CD4-positive, alpha-beta T cell treated with Interleukin-17A for 4 hours (primary cell): ENCODE results near the gene ACLY.

Experiments used
- DNase-seq: peaks from one replicate; pipeline ENCODE4 v3.0.0-alpha.2; 2020; ENCODE audit warnings: mixed read lengths

Gene ACLY

DNA sequence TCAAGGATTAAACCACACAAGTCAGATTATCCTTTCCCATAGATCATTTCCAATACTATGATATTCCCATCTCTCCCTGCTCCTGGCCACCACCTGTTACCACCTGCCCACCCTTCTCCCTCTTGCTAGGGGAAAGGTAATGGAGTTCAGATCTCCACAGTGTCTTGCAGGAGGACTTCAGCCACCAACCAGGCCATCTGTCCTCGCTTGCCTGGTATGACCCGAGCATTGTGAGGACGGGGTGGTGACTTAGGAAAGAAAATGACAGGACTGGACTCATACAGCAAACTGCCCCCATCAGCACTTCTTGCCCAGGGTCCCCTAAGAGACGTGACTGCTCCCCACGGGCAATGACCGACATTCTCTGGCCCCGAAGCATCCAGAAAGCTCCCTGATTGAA is 95.2 kb downstream of the ACLY start:
- no peak for DNase-seq

DNA sequence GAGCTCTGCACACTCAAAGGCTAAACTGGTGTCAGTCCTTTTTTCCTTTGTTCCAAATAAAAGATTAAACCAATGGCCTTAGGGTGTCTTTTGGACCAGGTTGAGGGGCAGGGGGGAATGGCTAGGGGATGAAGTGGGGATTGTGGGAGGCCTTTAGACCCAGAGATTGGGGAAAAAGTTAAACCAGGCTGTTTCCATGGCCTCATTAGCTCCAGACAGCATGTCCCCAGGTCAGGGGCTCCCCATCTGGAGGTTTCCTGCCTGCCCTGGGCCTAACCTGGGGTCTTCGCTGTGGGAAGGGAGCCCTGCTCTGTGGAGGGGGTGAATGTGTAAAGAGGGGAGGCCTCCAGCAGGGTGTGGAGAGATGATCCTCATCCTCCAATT is 95.6 kb downstream of the ACLY start:
- DNase-seq: no peak

DNA sequence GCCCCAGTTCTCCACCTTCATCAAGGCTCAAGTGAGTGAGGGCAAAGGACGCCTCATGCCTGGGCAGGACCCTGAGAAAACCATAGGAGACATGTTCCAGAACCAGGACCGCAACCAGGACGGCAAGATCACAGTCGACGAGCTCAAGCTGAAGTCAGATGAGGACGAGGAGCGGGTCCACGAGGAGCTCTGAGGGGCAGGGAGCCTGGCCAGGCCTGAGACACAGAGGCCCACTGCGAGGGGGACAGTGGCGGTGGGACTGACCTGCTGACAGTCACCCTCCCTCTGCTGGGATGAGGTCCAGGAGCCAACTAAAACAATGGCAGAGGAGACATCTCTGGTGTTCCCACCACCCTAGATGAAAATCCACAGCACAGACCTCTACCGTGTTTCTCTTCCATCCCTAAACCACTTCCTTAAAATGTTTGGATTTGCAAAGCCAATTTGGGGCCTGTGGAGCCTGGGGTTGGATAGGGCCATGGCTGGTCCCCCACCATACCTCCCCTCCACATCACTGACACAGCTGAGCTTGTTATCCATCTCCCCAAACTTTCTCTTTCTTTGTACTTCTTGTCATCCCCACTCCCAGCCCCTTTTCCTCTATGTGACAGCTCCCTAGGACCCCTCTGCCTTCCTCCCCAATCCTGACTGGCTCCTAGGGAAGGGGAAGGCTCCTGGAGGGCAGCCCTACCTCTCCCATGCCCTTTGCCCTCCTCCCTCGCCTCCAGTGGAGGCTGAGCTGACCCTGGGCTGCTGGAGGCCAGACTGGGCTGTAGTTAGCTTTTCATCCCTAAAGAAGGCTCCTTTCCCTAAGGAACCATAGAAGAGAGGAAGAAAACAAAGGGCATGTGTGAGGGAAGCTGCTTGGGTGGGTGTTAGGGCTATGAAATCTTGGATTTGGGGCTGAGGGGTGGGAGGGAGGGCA is 96.3 kb downstream of the ACLY start:
- DNase-seq: no peak

DNA sequence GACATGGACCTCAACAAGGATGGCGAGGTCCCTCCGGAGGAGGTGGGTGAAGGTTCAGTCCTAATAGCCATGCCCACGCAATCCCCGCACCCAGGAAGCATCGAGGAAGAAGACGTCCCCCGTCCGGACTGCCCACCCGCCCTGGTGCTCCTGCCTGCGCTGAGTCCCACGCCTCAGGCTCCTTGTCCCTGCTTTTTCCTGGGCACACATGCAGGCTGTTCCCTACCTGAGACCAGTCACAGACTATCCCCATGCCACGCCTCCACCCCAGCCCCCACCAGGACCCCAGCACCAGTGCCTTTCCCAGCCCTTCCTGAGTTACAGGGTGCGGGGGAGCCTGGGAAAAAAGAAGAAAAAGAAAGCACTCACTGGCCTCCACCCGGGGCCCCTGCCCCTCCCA is 97.0 kb downstream of the ACLY start:
- no peak for DNase-seq

DNA sequence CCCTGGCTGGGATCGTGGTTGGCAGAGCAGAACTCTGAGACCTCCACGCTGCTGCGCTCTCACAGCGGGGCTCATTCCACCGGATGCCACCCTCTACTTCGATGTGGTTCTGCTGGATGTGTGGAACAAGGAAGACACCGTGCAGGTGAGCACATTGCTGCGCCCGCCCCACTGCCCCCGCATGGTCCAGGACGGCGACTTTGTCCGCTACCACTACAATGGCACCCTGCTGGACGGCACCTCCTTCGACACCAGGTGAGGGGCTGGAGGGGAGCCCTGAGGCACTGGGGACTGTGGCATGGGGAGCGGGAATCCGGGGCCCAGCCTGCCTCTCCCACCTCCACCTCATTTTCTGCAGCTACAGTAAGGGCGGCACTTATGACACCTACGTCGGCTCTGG is 100.7 kb downstream of the ACLY start:
- no peak for DNase-seq
